CD4-positive, alpha-beta T cell treated with Interferon alpha-2 for 1 hour (primary cell): ENCODE results near the gene DPAGT1.
A peak's percentile ranks its signal among the peaks of the same experiment; 100 is the strongest.

Experiments
- DNase-seq, 2 donors: peaks; one replicate each; pipeline ENCODE4 v3.0.0-alpha.2; 2020 to 2022

The DPAGT1 gene

DNA sequence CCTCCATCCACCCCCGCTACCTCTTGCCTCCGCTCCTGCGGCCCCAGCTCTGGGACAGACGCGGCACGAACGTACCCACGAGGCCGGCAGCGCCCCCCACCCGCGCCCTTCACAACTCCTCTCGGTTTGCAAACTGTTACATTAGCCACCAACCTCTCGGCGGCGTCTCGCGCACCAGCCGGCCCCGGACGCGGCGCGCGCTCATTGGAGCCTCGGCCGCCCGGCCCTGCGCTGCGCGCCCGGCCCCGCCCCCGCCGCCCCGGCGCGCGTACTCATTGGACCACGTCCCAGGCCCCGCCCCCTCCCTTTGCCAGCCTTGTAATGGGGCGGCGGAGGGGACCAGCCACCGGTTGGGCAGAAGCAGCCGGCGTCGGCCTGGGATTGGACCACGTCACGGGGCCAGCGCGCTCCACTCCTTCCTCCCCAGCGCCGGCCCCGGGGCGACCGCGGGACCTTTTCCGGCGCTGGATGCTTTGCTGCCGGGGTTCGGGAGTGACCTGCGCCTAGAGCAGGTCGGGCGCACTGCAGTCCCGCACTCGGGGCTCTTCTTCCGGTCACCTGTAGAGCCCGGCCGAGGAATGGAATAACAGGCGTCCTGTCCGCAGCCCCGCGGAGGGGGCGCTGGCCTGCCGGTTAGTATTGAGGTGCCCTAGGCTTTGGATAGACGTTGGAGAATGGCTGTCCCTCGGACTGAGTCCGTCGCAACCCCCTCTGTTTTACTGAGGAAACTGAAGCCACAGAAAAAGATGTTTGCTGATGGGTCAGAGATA, 44.5 kb downstream of the DPAGT1 start, which contains the start of gene HYOU1:
TSS of gene HYOU1 (minus strand) at position 206 of the 770 bp plus-strand sequence. CDS start 1,045 bp downstream, outside the sequence.
- DNase-seq: peak; percentile 97 to 99

GRCh38 chr11:119056421-119056999, 45.1 kb downstream of the DPAGT1 start:
- DNase-seq: peak; percentile 36 to 67

GRCh38 chr11:119055901-119056300, 45.8 kb downstream of the DPAGT1 start:
- peak in 1 of 2 donors; percentile 22 for DNase-seq

- no peak for DNase-seq
Observed at GRCh38 chr11:119054418-119054817, 47.2 kb downstream of the DPAGT1 start.

GRCh38 chr11:119052163-119052814, 49.4 kb downstream of the DPAGT1 start:
- DNase-seq: no peak

- DNase-seq: peak in 1 of 2 donors; percentile 39
Observed at GRCh38 chr11:119051440-119052162, 50.1 kb downstream of the DPAGT1 start.

- no peak for DNase-seq
Observed at GRCh38 chr11:119049081-119049480, 52.6 kb downstream of the DPAGT1 start.

DNA sequence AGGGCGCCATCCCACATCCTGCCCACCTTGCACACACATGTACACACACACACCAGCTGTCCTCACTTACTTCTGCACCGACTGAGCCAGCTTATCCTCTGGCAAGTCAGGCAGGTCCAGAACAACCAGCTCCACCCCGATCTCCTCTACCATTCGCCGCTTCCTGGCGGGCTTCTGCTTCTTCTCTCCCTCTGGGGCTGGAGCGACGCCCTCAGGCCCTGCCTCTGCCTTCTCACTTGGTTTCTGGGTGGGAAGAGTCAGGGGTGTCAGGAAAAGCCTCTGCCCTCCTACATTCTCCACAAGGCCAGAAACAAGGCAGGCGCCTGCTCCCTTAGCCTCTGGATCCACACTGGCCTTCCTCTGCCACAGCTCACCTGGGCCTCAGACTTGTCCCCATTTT, 53.0 kb downstream of the DPAGT1 start:
- no peak for DNase-seq

- DNase-seq: no peak
Observed at GRCh38 chr11:119047205-119047604, 54.4 kb downstream of the DPAGT1 start.
